GM23248 (cell line): ENCODE results near the gene THEM4. TPM values are rescaled to one million over a fixed set of nuclear protein-coding genes. Genes with fewer than 3 reads are reported as not detected.
"Not testable (repeated sequence)": the region's sequence is repeated elsewhere in the genome, so short reads cannot be mapped to it uniquely, and the experiment has no call there.

Experiments
- DNase-seq: peaks from one replicate; pipeline ENCODE4 v3.0.0-alpha.2; 2015
- H2AFZ ChIP-seq: fragments of 200-600 bp; sonication (generic); 2 replicates; pipeline ENCODE4 v1.6.1; 2016; ENCODE audit warnings: antibody characterized with exemption
- H3F3A ChIP-seq: fragments of 200-600 bp; sonication (generic); 2 replicates; pipeline ENCODE4 v1.6.1; 2016; ENCODE audit warnings: mild to moderate bottlenecking, antibody characterized with exemption, mixed run types; ENCODE audit not compliant: insufficient read depth
- H3K27ac ChIP-seq: fragments of 200-600 bp; sonication (generic); 2 replicates; pipeline ENCODE4 v1.5.1; 2016; ENCODE audit warnings: mild to moderate bottlenecking
- H3K27me3 ChIP-seq: fragments of 200-600 bp; sonication (generic); replicated peaks from 2 replicates; pipeline ENCODE4 v1.6.1; 2016; ENCODE audit warnings: mild to moderate bottlenecking; ENCODE audit not compliant: insufficient read depth
- H3K36me3 ChIP-seq: fragments of 200-600 bp; sonication (generic); 2 replicates; pipeline ENCODE4 v1.6.1; 2016; ENCODE audit warnings: low read depth, mild to moderate bottlenecking
- H3K4me1 ChIP-seq: fragments of 200-600 bp; sonication (generic); 2 replicates; pipeline ENCODE4 v1.6.1; 2016; ENCODE audit warnings: mild to moderate bottlenecking; ENCODE audit not compliant: insufficient read depth
- H3K4me2 ChIP-seq: fragments of 200-600 bp; sonication (generic); one replicate; pipeline ENCODE4 v1.6.1; 2016; ENCODE audit warnings: mild to moderate bottlenecking; ENCODE audit not compliant: unreplicated experiment
- H3K4me3 ChIP-seq: fragments of 200-600 bp; sonication (generic); 2 replicates; pipeline ENCODE4 v1.5.1; 2016; ENCODE audit warnings: mild to moderate bottlenecking
- H3K79me2 ChIP-seq: fragments of 200-600 bp; sonication (generic); 2 replicates; pipeline ENCODE4 v1.6.1; 2016; ENCODE audit warnings: mild to moderate bottlenecking; ENCODE audit not compliant: insufficient read depth
- H3K9ac ChIP-seq: fragments of 200-600 bp; sonication (generic); 2 replicates; pipeline ENCODE4 v1.6.1; 2016; ENCODE audit warnings: mild to moderate bottlenecking
- H3K9me2 ChIP-seq: fragments of 200-600 bp; sonication (generic); 2 replicates; pipeline ENCODE4 v1.6.1; 2016; ENCODE audit warnings: mixed run types, mild to moderate bottlenecking, moderate library complexity; ENCODE audit not compliant: insufficient read depth
- H3K9me3 ChIP-seq: fragments of 200-600 bp; sonication (generic); one replicate; pipeline ENCODE4 v1.6.1; 2017; ENCODE audit warnings: low read depth
- H4K20me1 ChIP-seq: fragments of 200-600 bp; sonication (generic); 2 replicates; pipeline ENCODE4 v1.6.0; 2016; ENCODE audit not compliant: insufficient read depth
- EZH2 ChIP-seq: fragments of 200-600 bp; sonication (generic); IDR thresholded peaks from 2 replicates; pipeline ENCODE4 v1.6.1; 2018; ENCODE audit warnings: antibody characterized with exemption, mild to moderate bottlenecking; ENCODE audit not compliant: insufficient read depth, poor library complexity, severe bottlenecking
- EZH2phosphoT487 ChIP-seq: fragments of 200-600 bp; sonication (generic); IDR thresholded peaks from 2 replicates; pipeline ENCODE4 v1.6.1; 2018; ENCODE audit warnings: antibody characterized with exemption, moderate library complexity, mild to moderate bottlenecking, low read depth; ENCODE audit not compliant: insufficient read depth
- WGBS, 2 experiments: methylation state at CpG; one replicate each; pipeline ENCODE4 v1.1.6; 2015 to 2017; ENCODE audit warnings: low lambda C conversion rate in 2 of 2, low coverage in 1 of 2; ENCODE audit errors: missing lambda C conversion rate in 2 of 2; 5-methylcytosine and 5-hydroxymethylcytosine counted together
- in situ Hi-C: fragments of 300-500 bp; cut with MboI; formaldehyde crosslinking; loops from 2 replicates; pipeline ENCODE4 v1.15.0; 2020
- polyA plus RNA-seq: library from polyadenylated mRNA; unstranded; fragments of >200 nt; fragmentation: Nextera tagmentation; extraction: Ambion mirVana; gene quantifications from 2 replicates; pipeline ENCODE4 v1.2.1, GENCODE V29; 2016
- total RNA-seq: library from RNA; depleted of rRNA; stranded (reverse); fragments of >200 nt; shearing (Covaris generic); gene quantifications from 2 replicates; pipeline ENCODE4 v1.2.3, GENCODE V29; 2014

The THEM4 gene
- total and polyA plus RNA-seq, 2 experiments from 2014 or later, result 14.6 to 17.9 TPM

DNA sequence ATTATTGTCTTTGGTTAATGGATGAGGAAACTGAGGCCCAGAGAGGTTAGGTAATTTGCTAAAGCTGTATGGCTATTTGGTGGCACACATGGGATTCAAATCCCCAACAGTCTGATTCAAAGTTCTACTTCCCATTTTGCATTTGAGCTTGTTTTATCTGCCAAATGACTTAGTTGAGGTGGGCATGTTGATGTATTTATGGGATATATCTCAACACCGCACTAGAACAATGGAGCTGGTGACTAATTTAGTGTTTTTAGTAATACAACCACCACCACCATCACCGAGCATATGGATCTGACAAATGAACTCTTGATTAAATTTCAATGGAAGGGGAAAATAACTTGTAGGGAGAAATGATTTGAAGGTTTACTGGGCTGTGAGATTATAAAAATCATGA lies 26.8 kb downstream of the THEM4 start:
- WGBS, 2 experiments, result 96 to 100% methylated on average over 2 of the region's 2 CpGs
- H3F3A ChIP-seq, result peaks cover 7% of the 10 kb centered on the region

DNA sequence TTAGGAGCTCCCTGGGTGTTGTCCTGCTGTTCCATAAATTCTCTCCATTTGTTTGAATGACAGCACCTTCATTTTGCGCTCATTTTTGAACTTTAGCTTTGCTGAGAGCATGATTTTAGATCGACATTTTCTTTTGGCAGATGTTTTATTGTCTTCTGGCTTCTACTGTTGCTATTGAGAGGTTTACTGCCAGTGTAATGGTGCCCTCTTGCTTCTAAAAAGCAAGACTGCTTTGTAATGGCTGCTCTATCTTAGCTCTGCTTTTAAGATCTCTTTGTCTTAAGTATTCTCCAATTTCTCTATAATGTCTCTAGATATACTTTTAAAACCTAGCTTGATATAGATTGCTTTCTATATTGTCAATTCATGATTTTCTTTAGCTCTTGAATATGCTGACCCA lies 27.8 kb downstream of the THEM4 start:
- in situ Hi-C loops, result no loop called here
- Histone ChIP-seq H3K9me2 (no peaks in the 10 kb centered on the region), H2AFZ (no peak overlapping the region), H3K36me3 (no peaks in the 10 kb centered on the region), H3K9me3 (no peaks in the 10 kb centered on the region), H3K4me3 (no peak overlapping the region), H3K79me2 (no peaks in the 10 kb centered on the region), H3K4me1 (peaks cover under 1% of the 10 kb centered on the region), H3K27me3 (no peaks in the 10 kb centered on the region), H3K27ac (no peak overlapping the region), H3F3A (peaks cover under 1% of the 10 kb centered on the region), H4K20me1 (no peaks in the 10 kb centered on the region), H3K9ac (no peak overlapping the region), H3K4me2 (no peak overlapping the region)
- TF ChIP-seq EZH2phosphoT487, result no peak
- TF ChIP-seq EZH2, result no peak
- WGBS, 2 experiments, result 46 to 50% methylated on average over 2 of the region's 2 CpGs
- no peak for DNase-seq

More for the DNA sequence above, 26.8 kb downstream of the THEM4 start:
- Histone ChIP-seq H3K4me2 (no peak overlapping the region), H3K27ac (no peak overlapping the region), H3K27me3 (no peaks in the 10 kb centered on the region), H3K4me3 (no peak overlapping the region), H3K9ac (no peak overlapping the region), H3K9me3 (no peaks in the 10 kb centered on the region), H3K36me3 (no peaks in the 10 kb centered on the region), H3K9me2 (no peaks in the 10 kb centered on the region), H3K4me1 (peaks cover 7% of the 10 kb centered on the region), H4K20me1 (no peaks in the 10 kb centered on the region), H3K79me2 (no peaks in the 10 kb centered on the region), H2AFZ (no peak overlapping the region)
- TF ChIP-seq EZH2phosphoT487 (no peak), EZH2 (no peak)
- in situ Hi-C loops, result no loop called here
- DNase-seq, result no peak

DNA sequence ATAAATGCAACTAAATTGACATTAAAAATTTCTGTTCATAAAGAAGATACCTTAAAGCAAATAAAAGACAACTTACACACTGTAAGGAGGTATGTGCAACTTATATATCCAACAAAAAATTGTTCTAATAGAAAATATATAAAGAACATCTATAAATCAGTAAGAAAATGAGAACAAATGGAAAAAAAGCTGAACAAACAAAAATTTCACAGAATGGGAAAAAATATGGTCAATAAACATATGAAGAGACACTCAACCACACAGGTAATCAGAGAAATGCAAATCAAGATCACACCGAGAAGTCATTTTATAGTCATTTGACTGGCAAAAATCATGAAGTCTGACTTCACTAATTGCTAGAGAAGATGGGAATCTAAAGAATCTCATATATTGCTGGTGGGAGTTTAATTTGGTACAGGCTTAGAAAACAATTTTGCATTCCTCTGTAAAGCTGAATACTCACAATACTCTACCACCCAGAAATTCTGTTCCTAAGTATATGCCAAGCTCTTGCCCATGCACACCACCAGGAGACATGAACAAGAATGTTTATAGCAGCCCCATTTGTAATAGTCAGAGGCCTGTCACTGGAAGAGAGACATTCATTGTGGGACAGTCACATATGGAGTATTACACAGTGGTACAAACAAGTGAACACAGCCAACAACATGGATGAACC lies 33.8 kb downstream of the THEM4 start:
- Histone ChIP-seq H4K20me1 (no peaks in the 10 kb centered on the region), H3K79me2 (no peaks in the 10 kb centered on the region), H2AFZ (no peak overlapping the region), H3K4me2 (no peak overlapping the region), H3K9ac (no peak overlapping the region), H3K4me1 (no peaks in the 10 kb centered on the region), H3K9me3 (no peaks in the 10 kb centered on the region), H3K27me3 (no peaks in the 10 kb centered on the region), H3K4me3 (no peak overlapping the region), H3F3A (no peaks in the 10 kb centered on the region), H3K27ac (no peak overlapping the region), H3K9me2 (no peaks in the 10 kb centered on the region), H3K36me3 (no peaks in the 10 kb centered on the region; the same call in 1 of the 2 replicates)
- no peak for DNase-seq
- 90 to 100% methylated on average over 1 of the region's 1 CpG for WGBS, 2 experiments
- TF ChIP-seq EZH2phosphoT487, result no peak
- TF ChIP-seq EZH2, result no peak
- in situ Hi-C loops, result no loop called here

- H3K9me2 ChIP-seq, H3K9ac ChIP-seq, H3K27me3 ChIP-seq, H3K4me2 ChIP-seq, DNase-seq, H3K36me3 ChIP-seq, in situ Hi-C loops, H2AFZ ChIP-seq, H3K79me2 ChIP-seq, H3K27ac ChIP-seq, H3K4me1 ChIP-seq, H4K20me1 ChIP-seq, H3K4me3 ChIP-seq, H3K9me3 ChIP-seq: not testable (repeated sequence)
- peaks cover 10% of the 10 kb centered on the region for H3F3A ChIP-seq
- 83 to 92% methylated on average over 8 to 9 of the region's 9 CpGs for WGBS, 2 experiments
Observed at GRCh38 chr1:151872776-151873175, 36.5 kb downstream of the THEM4 start.
